NCI-H2107 treated with DMSO at 0.1 percent for 48 hours (cell line): ENCODE data around the gene TRIP10.
"Not testable (repeated sequence)": the region's sequence is repeated elsewhere in the genome, so short reads cannot be mapped to it uniquely, and the experiment has no call there.

Experiments used
- DNase-seq: peaks from one replicate; lab custom pipeline; 2025; ENCODE audit not compliant: unreplicated experiment; lab: John Stamatoyannopoulos, UW

Gene TRIP10

DNA sequence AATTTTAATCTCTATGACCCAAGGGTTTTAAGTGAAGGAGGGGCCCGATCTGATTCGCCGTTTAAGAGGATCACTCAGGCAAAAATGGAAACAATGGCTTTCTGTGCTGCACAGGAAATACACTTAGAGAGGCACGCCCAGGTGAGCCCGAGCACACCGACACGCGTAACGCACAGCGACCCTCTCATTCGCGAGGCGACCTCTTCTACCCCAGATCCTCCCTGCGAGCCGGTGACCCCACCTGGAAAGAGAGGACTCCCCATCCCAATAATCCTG, 27.5 kb downstream of the TRIP10 start:
- no peak for DNase-seq

DNA sequence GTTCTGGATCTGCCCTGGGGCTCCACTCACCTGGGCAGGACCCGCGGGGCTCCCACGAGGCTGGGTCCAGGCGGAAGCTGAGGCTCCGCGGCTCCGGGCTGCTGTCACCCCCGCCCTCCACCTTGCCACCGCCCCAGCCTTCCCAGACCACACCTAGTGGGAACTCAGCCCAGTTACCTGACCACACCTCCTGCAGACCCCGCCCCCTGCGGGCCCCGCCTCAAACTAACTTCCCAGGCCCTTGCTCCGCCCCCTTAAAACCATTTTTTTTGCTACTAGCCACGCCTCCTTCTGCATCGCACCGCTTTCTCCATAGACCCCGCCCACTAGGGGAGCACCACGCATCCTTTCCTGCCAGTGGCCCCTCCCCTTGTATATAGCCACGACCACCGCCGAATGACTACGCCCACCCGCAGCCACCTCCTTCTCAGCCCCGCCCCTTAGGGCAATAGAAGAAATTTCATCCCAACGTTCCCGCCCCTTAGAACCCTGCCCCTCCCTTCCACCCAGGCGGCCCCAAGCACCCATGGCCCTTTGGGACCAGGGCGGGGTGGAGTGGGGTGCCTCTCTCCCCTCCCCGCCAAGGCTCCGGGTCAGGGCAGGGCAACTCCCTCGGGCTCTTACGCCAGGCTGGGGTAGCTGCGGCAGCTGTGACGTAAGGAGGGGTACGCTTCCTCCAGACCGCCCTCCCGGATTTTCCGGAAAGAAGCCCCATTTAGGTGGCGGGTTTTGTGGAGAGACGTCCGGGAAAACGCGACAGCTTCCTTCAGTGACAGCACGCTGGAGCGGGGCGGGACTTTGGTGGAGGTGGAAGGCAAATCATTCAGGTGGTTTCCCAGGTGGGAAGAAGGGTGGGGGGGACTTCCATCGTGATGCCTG, 28.1 kb downstream of the TRIP10 start, which contains the start of gene SH2D3A:
TSS of gene SH2D3A (minus strand) at position 79 of the 879 bp plus-strand sequence. CDS start 3,687 bp downstream, outside the sequence.
- DNase-seq, result no peak

DNA sequence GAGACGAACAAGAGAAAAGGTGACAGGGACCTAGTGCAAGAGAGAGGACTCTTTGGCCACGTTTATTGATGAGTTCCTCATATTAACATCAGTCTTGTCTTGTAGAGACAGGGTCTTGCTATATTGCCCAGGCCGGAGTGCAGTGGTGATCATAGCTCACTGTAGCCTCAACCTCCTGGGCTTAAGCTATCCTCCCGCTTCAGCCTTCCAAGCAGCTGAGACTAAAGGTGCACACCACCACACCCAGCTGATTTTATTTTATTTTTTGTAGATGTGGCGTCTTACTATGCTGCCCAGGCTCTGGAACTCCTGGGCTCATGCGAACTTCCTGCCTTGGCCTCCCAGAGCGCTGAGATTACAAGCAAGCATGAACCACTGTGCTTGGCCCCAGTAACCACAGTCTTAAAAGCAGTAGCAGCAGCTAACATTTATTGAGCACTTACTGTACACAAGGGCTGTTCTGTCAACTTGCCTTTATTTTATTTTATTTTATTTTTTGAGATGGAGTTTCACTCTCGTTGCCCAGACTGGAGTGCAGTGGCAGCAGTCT, 28.8 kb downstream of the TRIP10 start:
- no peak for DNase-seq

DNA sequence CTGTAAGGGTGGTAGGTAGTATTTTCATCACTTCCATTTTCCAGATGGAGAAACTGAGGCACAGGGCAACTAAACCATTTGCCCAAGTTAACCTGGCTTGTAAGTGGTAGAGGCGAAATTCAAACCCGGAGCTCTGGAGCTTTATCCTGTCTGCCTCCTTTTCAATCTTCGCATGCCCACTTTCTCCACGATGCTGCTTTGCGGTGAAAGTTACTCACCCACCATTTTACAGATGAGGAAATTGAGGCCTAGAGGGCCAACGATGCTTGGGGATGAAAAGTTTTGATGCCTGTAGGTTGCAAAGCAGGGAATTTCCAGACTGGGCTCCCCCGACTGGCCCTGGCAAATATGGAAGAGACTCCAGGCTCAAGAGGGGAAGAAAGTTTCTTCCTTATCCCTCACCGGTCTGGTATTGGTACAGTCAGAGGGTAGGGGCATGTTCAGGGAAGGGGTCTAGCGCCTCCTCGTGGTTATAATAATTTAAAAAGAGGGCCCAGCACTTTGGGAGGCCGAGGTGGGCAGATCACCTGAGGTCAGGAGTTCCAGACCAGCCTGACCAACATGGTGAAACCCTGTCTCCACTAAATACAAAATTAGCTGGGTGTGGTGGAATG, 29.6 kb downstream of the TRIP10 start:
- no peak for DNase-seq

DNA sequence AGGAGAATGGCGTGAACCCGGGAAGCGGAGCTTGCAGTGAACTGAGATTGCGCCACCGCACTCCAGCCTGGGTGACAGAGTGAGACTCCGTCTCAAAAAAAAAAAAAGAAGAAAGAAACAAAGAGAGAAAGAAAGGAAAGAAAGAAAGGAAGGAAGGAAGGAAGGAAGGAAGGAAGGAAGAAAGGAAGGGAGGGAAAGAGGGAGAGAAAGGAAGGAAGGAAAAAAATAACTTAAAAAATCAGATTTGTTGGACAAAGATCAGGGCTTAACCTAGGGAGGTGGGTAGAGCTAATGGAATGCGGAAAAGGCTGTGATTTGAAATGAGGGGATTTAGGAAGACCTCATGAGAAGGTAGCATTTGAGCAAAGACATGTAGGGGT, 32.2 kb downstream of the TRIP10 start:
- not testable (repeated sequence) for DNase-seq

DNA sequence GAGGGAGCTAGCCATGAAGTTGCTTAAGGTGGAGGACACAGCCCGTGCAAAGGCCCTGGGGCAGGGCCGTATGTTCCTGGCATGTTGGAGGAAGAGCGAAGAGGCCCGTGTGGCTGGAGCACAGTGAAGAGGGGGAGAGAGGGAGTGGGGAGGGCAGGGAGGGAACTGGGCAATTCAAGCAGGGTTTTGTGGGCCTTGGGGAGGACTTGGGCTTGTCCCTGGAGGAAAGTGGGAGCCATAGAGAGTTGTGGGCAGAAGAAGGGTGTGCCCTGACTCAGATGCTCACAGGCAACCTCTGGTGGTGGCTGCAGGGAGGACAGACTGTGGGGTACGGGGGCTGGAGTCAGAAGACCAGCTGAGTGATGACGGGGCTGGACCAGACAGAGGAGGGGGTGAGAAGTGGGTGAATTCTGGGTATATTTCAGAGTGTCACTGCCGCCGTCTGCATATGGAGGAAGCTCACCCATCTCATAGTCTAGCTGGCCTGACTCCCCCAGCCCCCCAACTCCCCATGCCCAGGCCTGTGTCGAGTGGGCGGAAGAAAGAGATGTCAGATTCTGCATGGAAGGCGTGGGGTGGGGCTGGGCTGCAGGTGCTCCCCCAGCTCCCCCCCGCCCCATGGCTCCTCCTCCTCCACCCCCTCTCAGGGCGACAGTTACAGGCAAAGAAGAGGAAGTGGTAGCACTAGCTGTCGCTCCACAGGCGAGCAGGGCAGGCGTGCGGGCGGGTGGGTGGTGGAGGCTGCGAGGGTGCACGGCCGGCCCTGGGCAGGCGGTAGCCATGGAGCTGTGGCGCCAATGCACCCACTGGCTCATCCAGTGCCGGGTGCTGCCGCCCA, 32.8 kb downstream of the TRIP10 start, which contains the start of gene VAV1:
TSS of gene VAV1 (plus strand) at position 681 of the 838 bp plus-strand sequence. CDS start at position 781, 100 bp downstream.
- DNase-seq, result no peak

DNA sequence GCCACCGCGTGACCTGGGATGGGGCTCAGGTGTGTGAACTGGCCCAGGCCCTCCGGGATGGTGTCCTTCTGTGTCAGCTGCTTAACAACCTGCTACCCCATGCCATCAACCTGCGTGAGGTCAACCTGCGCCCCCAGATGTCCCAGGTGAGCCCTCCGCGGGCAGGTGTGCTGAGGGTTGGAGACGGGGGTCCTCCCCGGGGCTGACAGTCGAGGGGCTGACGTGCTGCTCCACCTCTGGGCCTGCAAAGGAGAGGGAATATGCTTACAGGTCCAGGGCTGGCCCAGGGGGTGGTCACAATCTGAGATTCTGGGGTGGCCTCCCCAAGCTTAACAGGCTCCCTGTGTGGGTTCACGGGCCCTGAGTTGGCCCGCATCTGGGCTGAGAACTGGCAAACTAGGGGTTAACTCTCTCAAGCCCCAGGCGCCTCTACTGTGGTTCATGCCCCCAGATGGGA, 33.4 kb downstream of the TRIP10 start:
- DNase-seq, result no peak

DNA sequence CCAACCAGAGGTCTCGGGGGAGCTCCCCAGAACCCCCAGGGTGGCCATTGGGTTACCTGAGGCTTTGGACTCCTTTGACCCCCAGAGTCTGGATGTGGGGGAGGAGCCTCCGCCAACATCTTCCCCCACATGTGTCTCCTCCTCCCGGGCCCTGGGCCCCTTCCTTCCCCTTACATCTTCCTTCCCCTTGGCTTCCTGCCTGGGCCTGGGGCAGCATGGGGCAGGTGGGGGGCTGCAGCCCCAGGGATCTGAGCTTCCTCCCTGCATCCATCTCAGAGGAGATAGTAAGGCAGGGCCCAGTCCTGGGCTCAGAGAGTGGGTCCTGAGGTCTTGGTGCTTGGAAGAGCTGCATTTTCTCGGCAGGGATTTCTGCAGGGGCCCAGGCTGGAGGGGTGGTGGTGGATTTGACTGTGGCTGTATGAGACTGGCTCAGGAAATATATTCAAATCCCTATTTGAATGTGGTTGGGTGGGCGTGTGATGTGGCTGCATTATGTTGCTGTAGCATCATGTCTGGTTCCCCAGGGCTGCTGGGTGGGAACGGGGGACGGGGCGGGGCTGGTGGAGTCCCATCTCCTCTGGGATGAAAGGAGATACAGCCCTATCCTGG, 33.9 kb downstream of the TRIP10 start:
- DNase-seq, result no peak

DNA sequence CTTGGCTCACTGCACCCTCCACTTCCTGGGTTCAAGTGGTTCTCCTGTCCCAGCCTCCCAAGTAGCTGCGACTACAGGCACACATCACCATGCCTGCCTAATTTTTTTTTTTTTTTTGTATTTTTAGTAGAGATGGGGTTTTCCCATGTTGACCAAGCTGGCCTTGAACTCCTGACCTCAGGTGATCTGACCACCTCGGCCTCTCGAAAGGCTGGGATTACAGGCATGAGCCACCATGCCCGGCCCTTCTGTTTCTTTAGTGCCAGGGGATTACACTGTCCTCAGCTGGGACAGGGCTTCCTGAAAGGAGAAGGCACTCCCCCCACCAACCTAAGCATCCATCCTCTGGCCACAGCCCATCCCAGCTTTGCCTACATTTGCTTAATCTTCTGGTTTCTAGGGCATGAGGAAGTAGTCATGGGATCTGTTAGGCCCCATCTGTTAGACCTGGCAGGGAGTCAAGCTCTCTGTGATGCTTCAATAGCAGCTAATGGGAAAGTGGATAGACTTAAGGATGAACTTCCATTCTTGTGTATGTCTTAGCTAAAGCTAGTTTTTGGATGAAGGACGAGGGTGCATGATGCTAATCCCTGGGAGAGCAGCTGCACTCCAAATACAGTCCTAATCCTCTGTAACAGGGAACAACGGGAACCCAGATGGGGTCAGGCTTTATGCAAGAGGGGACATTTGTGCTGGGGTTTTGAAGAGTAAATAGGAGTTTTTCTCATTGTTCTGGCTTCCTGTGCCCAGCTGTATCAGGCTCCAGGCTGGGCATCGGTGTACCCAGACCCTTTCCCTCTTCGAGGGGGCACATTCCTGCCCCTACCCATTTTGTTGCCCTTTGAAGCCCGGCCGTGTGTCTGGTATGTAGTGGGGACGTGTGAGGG, 35.6 kb downstream of the TRIP10 start:
- DNase-seq, result no peak

DNA sequence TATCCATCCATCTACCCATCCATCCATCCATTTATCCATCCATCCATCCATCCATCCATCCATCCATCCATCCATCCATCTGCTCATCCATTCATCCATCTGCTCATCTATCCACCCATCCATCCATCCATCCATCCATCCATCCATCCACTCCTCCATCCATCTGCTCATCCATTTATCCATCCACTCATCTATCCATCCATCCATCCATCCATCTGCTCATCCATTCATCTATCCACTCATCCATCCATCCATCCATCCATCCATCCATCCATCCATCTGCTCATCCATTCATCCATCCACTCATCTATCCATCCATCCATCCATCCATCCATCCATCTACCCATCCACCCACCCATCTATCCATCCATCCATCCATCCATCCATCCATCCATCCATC, 36.6 kb downstream of the TRIP10 start:
- not testable (repeated sequence) for DNase-seq

DNA sequence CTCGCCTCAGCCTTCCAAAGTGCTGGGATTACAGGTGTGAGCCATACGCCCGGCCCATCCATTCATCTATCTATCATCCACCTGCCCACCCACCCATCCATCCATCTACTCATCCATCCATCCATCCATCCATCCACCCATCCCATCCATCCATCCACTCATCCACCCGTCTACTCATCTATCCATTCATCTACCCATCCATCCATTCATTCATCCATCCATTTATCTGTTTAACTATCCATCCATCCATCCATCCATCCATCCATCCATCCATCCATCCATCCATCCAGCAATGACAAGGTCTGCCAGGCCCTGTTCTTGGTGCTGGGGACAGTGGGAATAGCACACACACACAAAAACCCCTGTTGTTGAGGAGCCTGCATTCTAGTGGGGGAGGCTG, 37.5 kb downstream of the TRIP10 start:
- DNase-seq, result no peak

DNA sequence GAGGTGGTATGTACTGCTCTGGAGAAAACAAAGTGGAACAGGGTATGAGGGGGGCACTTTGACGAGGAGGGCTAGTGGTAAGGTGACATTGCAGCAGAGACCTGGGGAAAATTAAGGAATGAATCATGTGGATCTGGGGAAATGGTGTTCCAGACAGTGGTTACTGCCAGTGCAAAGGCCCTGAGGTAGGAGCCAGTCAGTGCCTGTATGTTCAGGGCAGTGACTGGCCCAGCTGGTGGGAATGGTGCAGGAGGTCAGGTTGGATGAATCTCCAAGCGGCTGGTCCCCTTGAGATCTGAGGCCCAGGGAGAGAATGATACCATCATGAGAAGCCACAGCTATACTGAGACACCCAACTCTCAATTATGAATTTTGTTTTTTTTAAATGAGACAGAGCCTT, 38.0 kb downstream of the TRIP10 start:
- DNase-seq, result no peak

DNA sequence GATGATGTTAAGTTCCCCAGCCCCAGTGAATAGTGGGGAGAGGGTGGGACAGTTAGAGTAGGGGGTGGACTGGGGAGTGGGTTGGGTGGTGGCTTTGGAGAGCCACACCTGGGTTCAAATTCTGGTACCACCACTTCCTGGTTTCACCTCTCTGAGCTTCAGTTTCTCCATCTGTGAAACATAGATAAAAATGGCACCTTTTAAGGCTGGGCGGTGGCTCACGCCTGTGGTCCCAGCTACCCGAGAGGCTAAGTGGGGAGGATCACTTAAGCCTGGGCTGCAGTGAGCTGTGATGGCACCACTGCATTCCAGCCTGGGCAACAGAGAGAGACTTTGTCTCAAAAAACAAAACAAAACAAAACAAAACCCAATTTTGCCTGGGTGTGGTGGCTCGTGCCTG, 38.9 kb downstream of the TRIP10 start:
- DNase-seq, result no peak

DNA sequence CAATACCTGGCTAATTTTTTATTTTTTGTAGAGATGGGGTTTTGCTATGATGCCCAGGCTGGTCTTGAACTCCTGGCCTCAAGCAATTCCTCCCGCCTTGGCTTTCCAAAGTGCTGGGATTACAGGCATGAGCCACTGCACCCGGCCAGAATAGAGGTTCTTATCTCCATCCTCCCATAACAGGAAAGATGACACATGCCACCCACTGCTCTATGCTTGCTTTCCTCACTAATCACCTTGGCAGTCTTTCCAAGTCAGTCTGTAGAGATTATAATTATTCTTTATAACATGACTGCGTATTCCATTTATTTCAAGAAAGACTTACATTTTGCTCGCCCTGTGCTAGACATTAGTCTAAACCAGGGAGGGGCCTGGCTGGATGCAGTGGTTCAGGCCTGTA, 39.7 kb downstream of the TRIP10 start:
- DNase-seq, result no peak

DNA sequence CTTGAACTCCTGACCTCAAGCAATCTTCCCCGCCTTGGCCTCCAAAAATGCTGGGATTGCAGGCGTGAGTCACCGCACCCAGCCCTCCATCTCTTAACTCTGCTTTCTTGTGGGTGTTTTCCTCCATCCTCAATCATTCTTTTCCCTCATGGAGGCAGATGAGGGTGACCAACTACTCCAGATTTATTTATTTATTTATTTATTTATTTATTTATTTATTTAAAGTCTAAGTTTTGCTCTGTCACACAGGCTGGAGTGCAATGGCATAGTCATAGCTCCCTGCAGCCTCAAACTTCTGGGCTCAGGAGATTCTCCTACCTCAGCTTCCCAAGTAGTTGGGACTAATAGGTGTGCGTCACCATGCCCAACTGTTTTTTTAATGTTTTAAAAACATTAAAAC, 47.9 kb downstream of the TRIP10 start:
- DNase-seq, result no peak

DNA sequence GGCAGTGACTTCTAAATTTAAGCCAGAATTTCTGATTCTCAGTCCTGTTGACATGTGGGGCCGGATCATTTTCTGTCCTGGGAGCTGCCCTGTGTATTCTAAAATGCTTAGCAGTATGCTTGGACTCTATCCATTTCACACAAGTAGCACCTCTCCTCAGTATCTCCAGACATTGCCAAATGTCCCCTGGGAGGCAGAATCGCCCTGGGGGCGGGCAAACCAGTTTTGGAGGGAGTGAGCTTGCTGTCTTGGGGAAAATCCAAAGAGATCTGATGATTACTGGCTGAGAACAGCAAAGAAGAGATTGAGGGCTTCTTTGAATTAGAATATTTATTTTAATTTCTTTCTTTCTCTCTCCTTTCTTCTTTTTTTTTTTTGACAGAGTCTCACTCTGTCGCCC, 49.4 kb downstream of the TRIP10 start:
- DNase-seq, result no peak

DNA sequence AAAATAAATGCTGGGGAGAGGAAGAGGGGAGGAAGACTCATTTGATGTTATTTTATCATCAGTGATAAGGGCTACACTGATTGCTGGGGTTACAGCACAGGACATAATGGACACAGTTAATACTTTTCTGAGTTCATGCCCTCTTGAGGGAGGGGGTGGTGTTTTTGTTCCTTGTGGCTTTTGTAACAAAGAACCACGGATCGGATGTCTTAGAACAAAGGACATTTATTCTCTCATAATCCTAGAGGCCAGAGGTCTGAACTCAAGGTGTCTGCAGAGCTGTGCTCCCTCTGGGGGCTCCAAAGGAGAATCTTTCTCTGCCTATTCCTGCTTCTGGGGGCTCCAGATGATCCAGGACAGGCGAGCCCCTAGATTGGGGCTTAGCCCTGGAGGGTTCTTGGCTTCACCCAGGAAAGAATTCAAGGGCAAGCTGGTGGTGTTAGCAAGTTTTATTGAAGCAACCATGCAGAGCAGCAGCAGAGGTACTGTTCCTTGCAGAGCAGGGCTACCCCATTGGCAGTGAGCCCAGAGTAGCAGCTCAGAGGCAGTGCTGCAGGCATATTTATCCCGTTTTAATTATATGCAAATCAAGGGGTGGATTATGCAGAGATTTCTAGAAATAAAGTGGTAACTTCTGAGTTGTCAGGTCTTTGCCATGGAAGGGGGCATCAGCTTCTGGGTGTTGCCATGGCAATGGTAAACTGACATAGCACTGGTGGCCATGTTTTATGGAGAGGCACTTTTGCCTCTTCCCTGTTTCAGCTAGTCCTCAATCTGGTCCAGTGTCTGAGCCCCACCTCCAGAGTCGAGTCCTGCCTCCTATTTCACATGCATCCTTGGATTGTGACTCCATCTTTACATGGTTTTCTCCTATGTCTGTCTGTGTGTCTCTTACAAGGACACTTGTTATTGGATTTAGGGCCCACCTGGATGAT, 51.0 kb downstream of the TRIP10 start:
- DNase-seq, result no peak

DNA sequence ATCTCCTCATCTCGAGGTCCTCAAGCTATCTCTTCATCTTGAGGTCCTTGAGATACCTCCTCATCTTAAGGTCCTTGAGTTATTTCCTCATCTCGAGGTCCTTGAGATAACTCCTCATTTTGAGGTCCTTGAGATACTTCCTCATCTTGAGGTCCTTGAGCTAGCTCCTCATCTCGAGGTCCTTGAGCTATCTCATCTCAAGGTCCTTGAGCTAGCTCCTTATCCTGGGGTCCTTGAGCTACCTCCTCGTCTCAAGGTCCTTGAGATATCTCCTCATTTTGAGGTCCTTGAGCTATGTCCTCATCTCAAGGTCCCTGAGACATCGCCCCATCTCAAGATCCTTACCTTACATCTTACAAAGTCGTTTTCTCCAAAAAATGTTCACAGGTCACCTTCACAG, 51.8 kb downstream of the TRIP10 start:
- DNase-seq, result no peak

DNA sequence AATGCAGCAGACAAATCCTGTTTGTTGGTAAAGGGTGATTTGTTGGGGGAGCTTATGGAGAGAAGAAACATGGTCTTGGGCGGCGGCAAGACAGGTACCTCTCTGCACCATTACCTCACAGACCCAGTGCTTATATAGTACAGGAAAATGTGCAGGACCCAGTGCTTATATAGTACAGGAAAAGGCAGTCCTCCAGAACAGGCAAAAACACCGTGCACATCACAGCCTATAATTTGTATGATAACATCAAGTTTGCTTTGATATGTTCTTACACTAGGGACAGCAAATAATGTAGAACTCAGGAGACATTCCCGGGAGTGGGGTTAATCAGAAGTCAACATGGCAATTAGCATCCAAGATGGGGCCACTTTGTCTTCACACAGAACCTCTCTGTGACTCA, 53.9 kb downstream of the TRIP10 start:
- no peak for DNase-seq
